Panc1 (cell line): ENCODE results near the gene SLC2A1. TPM values are rescaled to one million over a fixed set of nuclear protein-coding genes. Genes with fewer than 3 reads are reported as not detected.

Experiments used
- ATAC-seq: fragments of 200-7000 bp; cut with Tn5 transposase; 2 replicates; pipeline ENCODE4 v1.9.1; 2020; ENCODE audit warnings: mild to moderate bottlenecking, moderate library complexity
- BruUV-seq: library from RNA; stranded (reverse); fragments of 400-500 nt; replicated peaks from 2 replicates; lab custom pipeline; 2021; lab: Mats Ljungman, UMichigan
- CTCF ChIA-PET: fragments of 300-600 bp; sonication (Branson Sonifier 250); formaldehyde crosslinking; loops from one replicate; lab custom pipeline; 2022; ENCODE audit warnings: antibody characterized with exemption; lab: Charles Lee
- POLR2A ChIA-PET: fragments of 300-600 bp; sonication (Branson Sonifier 250); formaldehyde crosslinking; loops from one replicate; lab custom pipeline; 2022; ENCODE audit warnings: antibody characterized with exemption; lab: Charles Lee
- DNase-seq: peaks from one replicate; pipeline ENCODE4 v3.0.0-alpha.2; 2010; ENCODE audit warnings: low read depth, low spot score
- H3K27ac ChIP-seq: 2 replicates; pipeline ENCODE4 v1.5.1; 2011; ENCODE audit warnings: mild to moderate bottlenecking, low read length, inconsistent platforms
- H3K27me3 ChIP-seq: fragments of 200-500 bp; sonication (Bioruptor generic); 2 replicates; pipeline ENCODE4 v1.6.0; 2014; ENCODE audit warnings: low read length, inconsistent platforms; ENCODE audit not compliant: control insufficient read depth, insufficient read depth
- H3K36me3 ChIP-seq: fragments of 200-500 bp; sonication (Bioruptor generic); 2 replicates; pipeline ENCODE4 v1.5.1; 2014; ENCODE audit warnings: inconsistent platforms, mild to moderate bottlenecking, low read length, moderate library complexity; ENCODE audit not compliant: control insufficient read depth, insufficient read depth
- H3K4me1 ChIP-seq: 2 replicates; pipeline ENCODE4 v1.5.1; 2011; ENCODE audit warnings: inconsistent platforms, mild to moderate bottlenecking, low read length, moderate library complexity; ENCODE audit not compliant: control insufficient read depth, insufficient read depth
- H3K4me3 ChIP-seq, 2 experiments: 2 replicates each; pipeline ENCODE4 v1.5.1; 2011 to 2012; ENCODE audit warnings: low read depth in 2 of 2, low read length in 2 of 2, mild to moderate bottlenecking in 2 of 2, inconsistent platforms in 1 of 2, moderate library complexity in 1 of 2
- H3K9me3 ChIP-seq: fragments of 200-500 bp; sonication (Bioruptor generic); 2 replicates; pipeline ENCODE4 v1.5.1; 2014; ENCODE audit warnings: low read depth, mild to moderate bottlenecking, inconsistent platforms, low read length, moderate library complexity; ENCODE audit not compliant: control insufficient read depth, insufficient read depth
- POLR2AphosphoS5 ChIP-seq: IDR thresholded peaks from 2 replicates; pipeline ENCODE4 v1.6.1; 2012; ENCODE audit warnings: mild to moderate bottlenecking, low read depth, low read length, moderate library complexity
- SIN3A ChIP-seq: IDR thresholded peaks from 2 replicates; pipeline ENCODE4 v1.6.1; 2012; ENCODE audit warnings: low read depth, mild to moderate bottlenecking, low read length, moderate library complexity, borderline replicate concordance; ENCODE audit not compliant: insufficient read depth
- TCF7L2 ChIP-seq: IDR thresholded peaks from 2 replicates; pipeline ENCODE4 v1.6.1; 2011; ENCODE audit warnings: mild to moderate bottlenecking, low read depth, low read length, inconsistent platforms
- in situ Hi-C: cut with HindIII; loops from 2 replicates; pipeline ENCODE4 v1.10.0; 2016; ENCODE audit warnings: low sequenced_read_pairs, low pct_unique_long_range_greater_than_20kb
- intact Hi-C: fragments of 100-400 bp; cut with micrococcal nuclease; formaldehyde crosslinking; loops from one replicate; pipeline ENCODE4 v1.10.0; 2022; ENCODE audit not compliant: unreplicated experiment
- total RNA-seq: library from RNA; stranded (reverse); gene quantifications from one replicate; pipeline ENCODE4 v1.2.1, GENCODE V29; 2021; ENCODE audit not compliant: unreplicated experiment
- TF ChIP-seq, protein P1 (sequence below), 2 experiments: IDR thresholded peaks; 2 replicates each; pipeline ENCODE4 v1.6.1; 2011 to 2012; ENCODE audit warnings: low read depth in 2 of 2, control low read depth in 1 of 2, low read length in 1 of 2, mild to moderate bottlenecking in 1 of 2, moderate library complexity in 1 of 2; ENCODE audit not compliant: insufficient read depth in 1 of 2
- TF ChIP-seq, protein P2 (sequence below): fragments of 450-650 bp; IDR thresholded peaks from 2 replicates; pipeline ENCODE4 v1.5.1; 2017; ENCODE audit warnings: mild to moderate bottlenecking

The SLC2A1 gene
- total RNA-seq, 1 experiment from 2014 or later: 32.9 TPM

- POLR2A ChIA-PET: no interaction called here
- Histone ChIP-seq H3K4me1 (peaks cover 42% of the 10 kb centered on the region), H3K27ac (no peak overlapping the region), H3K27me3 (no peaks in the 10 kb centered on the region), H3K4me3 (no peak overlapping the region), H3K36me3 (no peaks in the 10 kb centered on the region), H3K9me3 (no peaks in the 10 kb centered on the region)
- TF ChIP-seq TCF7L2 (no peak), POLR2AphosphoS5 (no peak), SIN3A (no peak)
- TF ChIP-seq, protein P1, sequence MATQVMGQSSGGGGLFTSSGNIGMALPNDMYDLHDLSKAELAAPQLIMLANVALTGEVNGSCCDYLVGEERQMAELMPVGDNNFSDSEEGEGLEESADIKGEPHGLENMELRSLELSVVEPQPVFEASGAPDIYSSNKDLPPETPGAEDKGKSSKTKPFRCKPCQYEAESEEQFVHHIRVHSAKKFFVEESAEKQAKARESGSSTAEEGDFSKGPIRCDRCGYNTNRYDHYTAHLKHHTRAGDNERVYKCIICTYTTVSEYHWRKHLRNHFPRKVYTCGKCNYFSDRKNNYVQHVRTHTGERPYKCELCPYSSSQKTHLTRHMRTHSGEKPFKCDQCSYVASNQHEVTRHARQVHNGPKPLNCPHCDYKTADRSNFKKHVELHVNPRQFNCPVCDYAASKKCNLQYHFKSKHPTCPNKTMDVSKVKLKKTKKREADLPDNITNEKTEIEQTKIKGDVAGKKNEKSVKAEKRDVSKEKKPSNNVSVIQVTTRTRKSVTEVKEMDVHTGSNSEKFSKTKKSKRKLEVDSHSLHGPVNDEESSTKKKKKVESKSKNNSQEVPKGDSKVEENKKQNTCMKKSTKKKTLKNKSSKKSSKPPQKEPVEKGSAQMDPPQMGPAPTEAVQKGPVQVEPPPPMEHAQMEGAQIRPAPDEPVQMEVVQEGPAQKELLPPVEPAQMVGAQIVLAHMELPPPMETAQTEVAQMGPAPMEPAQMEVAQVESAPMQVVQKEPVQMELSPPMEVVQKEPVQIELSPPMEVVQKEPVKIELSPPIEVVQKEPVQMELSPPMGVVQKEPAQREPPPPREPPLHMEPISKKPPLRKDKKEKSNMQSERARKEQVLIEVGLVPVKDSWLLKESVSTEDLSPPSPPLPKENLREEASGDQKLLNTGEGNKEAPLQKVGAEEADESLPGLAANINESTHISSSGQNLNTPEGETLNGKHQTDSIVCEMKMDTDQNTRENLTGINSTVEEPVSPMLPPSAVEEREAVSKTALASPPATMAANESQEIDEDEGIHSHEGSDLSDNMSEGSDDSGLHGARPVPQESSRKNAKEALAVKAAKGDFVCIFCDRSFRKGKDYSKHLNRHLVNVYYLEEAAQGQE (IDR thresholded peaks at IDR 0.05; ENCODE audit: insufficient read depth in 1 of 2, low read depth in 2 of 2, low read length in 1 of 2): no peak
- TF ChIP-seq, protein P2, sequence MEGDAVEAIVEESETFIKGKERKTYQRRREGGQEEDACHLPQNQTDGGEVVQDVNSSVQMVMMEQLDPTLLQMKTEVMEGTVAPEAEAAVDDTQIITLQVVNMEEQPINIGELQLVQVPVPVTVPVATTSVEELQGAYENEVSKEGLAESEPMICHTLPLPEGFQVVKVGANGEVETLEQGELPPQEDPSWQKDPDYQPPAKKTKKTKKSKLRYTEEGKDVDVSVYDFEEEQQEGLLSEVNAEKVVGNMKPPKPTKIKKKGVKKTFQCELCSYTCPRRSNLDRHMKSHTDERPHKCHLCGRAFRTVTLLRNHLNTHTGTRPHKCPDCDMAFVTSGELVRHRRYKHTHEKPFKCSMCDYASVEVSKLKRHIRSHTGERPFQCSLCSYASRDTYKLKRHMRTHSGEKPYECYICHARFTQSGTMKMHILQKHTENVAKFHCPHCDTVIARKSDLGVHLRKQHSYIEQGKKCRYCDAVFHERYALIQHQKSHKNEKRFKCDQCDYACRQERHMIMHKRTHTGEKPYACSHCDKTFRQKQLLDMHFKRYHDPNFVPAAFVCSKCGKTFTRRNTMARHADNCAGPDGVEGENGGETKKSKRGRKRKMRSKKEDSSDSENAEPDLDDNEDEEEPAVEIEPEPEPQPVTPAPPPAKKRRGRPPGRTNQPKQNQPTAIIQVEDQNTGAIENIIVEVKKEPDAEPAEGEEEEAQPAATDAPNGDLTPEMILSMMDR: no peak
- no peak for DNase-seq
- CTCF ChIA-PET: no interaction called here
- intact Hi-C loops (no loop called here), in situ Hi-C loops (no loop called here)
- BruUV-seq: no TSS peak
- ATAC-seq: no peak
Observed at GRCh38 chr1:42937836-42938644, 20.6 kb downstream of the SLC2A1 start.

- H3K4me3 ChIP-seq: no peak overlapping the region
Observed at GRCh38 chr1:42937141-42937696, 21.4 kb downstream of the SLC2A1 start.

More at GRCh38 chr1:42937141-42937696, 21.4 kb downstream of the SLC2A1 start:
- DNase-seq (no peak), ATAC-seq (no peak)
- CTCF ChIA-PET: no interaction called here
- in situ Hi-C loops (no loop called here), intact Hi-C loops (no loop called here)
- POLR2A ChIA-PET: no interaction called here
- Histone ChIP-seq H3K27ac (no peak overlapping the region), H3K36me3 (no peaks in the 10 kb centered on the region), H3K4me1 (peaks cover 33% of the 10 kb centered on the region), H3K27me3 (no peaks in the 10 kb centered on the region), H3K9me3 (no peaks in the 10 kb centered on the region)
- BruUV-seq: no TSS peak
- TF ChIP-seq TCF7L2 (no peak), POLR2AphosphoS5 (no peak), SIN3A (no peak)
- TF ChIP-seq, protein P2: no peak
- TF ChIP-seq, protein P1 (IDR thresholded peaks at IDR 0.05; ENCODE audit: insufficient read depth in 1 of 2, low read depth in 2 of 2, low read length in 1 of 2): no peak
